Hepatocyte (in vitro differentiated cells): Measurements from ENCODE around the gene GSAP. TPM values are rescaled to one million over a fixed set of nuclear protein-coding genes. Genes with fewer than 3 reads are reported as not detected.

ENCODE experiments used
- DNase-seq: peaks from one replicate; pipeline ENCODE4 v3.0.0-alpha.2; 2016; ENCODE audit warnings: low spot score
- H2AFZ ChIP-seq: fragments of 200-600 bp; sonication (generic); 2 replicates; pipeline ENCODE4 v1.6.0; 2016; ENCODE audit warnings: antibody characterized with exemption, mild to moderate bottlenecking
- H3K27ac ChIP-seq: fragments of 200-600 bp; sonication (generic); 2 replicates; pipeline ENCODE4 v1.5.1; 2016; ENCODE audit warnings: mild to moderate bottlenecking
- H3K27me3 ChIP-seq: fragments of 200-600 bp; sonication (generic); 2 replicates; pipeline ENCODE4 v1.6.1; 2016
- H3K36me3 ChIP-seq: fragments of 200-600 bp; sonication (generic); replicated peaks from 2 replicates; pipeline ENCODE4 v1.5.1; 2016; ENCODE audit warnings: low read depth; ENCODE audit not compliant: insufficient read depth
- H3K4me1 ChIP-seq: fragments of 200-600 bp; sonication (generic); 2 replicates; pipeline ENCODE4 v1.5.1; 2016; ENCODE audit warnings: mild to moderate bottlenecking, moderate library complexity; ENCODE audit not compliant: insufficient read depth
- H3K4me2 ChIP-seq: fragments of 200-600 bp; sonication (generic); 2 replicates; pipeline ENCODE4 v1.6.0; 2016
- H3K4me3 ChIP-seq: fragments of 200-600 bp; sonication (generic); 2 replicates; pipeline ENCODE4 v1.5.1; 2016; ENCODE audit warnings: mild to moderate bottlenecking
- H3K79me2 ChIP-seq: fragments of 200-600 bp; sonication (generic); 2 replicates; pipeline ENCODE4 v1.6.0; 2017; ENCODE audit warnings: mild to moderate bottlenecking
- H3K9me2 ChIP-seq: fragments of 200-600 bp; sonication (generic); replicated peaks from 2 replicates; pipeline ENCODE4 v1.6.0; 2017; ENCODE audit warnings: mild to moderate bottlenecking; ENCODE audit not compliant: insufficient read depth
- H3K9me3 ChIP-seq: fragments of 200-600 bp; sonication (generic); 2 replicates; pipeline ENCODE4 v1.5.1; 2016; ENCODE audit warnings: low read depth, mild to moderate bottlenecking
- H4K20me1 ChIP-seq: fragments of 200-600 bp; sonication (generic); 2 replicates; pipeline ENCODE4 v1.6.0; 2016; ENCODE audit warnings: mild to moderate bottlenecking; ENCODE audit not compliant: insufficient read depth, poor library complexity, severe bottlenecking
- EZH2 ChIP-seq: fragments of 200-600 bp; sonication (generic); IDR thresholded peaks from 2 replicates; pipeline ENCODE4 v1.6.1; 2016; ENCODE audit warnings: antibody characterized with exemption, mild to moderate bottlenecking, borderline replicate concordance
- EZH2phosphoT487 ChIP-seq: fragments of 200-600 bp; sonication (generic); IDR thresholded peaks from one replicate; pipeline ENCODE4 v1.6.1; 2018; ENCODE audit warnings: antibody characterized with exemption, mild to moderate bottlenecking, low read depth, moderate library complexity; ENCODE audit not compliant: unreplicated experiment, severe bottlenecking
- WGBS: methylation state at CpG from one replicate; pipeline ENCODE4 v1.1.6; 2016; ENCODE audit warnings: low lambda C conversion rate; ENCODE audit errors: missing lambda C conversion rate; 5-methylcytosine and 5-hydroxymethylcytosine counted together
- polyA plus RNA-seq: library from polyadenylated mRNA; unstranded; fragments of >200 nt; fragmentation: Nextera tagmentation; extraction: Ambion mirVana; gene quantifications from 2 replicates; pipeline ENCODE4 v1.2.1, GENCODE V29; 2016
- total RNA-seq: library from RNA; depleted of rRNA; stranded (reverse); fragments of >200 nt; gene quantifications from 2 replicates; pipeline ENCODE4 v1.2.3, GENCODE V29; 2014
- TF ChIP-seq, protein P1 (sequence below): fragments of 200-600 bp; sonication (generic); IDR thresholded peaks from 2 replicates; pipeline ENCODE4 v1.5.1; 2016; ENCODE audit warnings: antibody characterized with exemption, mild to moderate bottlenecking; ENCODE audit not compliant: poor library complexity

GSAP gene
- total and polyA plus RNA-seq, 2 experiments from 2014 or later: 9.9 to 11.1 TPM

DNA sequence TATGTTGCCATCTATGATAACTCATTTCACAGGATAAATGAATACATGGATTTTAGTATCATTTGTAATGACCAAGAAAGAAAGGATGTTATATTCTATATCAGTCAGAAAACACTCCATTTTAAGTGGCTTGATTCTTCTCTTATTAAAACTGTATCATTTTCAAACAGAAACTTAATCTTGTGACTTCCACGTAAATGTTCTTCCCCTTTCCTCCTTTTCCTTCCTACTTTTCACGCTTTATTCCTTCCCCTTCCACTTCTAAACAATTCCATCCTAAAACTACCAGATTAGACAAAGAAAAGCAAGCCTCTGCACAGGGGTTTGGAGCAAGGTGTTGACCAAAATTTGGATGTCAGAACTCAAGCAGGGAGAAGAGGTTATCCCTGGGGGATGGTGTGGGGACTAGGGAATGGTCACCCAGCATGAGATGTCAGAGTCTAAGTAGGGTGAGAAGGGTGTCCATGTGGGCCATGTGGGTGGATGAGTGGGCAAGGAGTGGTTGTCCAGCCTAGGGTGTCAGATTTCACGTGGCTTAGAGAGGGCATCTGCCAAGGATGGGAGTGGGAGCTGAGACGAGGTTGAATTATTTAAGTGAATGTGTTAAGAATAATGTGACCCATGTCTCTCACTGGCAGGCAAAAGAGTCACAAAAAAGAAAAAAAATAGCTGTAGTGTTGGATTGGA is 5.0 kb upstream of the GSAP start:
- H3K79me2 ChIP-seq: no peaks in the 10 kb centered on the region
- no peaks in the 10 kb centered on the region for H3K36me3 ChIP-seq
- H3K9me2 ChIP-seq: no peaks in the 10 kb centered on the region
- no peak overlapping the region for H2AFZ ChIP-seq
- H4K20me1 ChIP-seq: no peaks in the 10 kb centered on the region
- no peaks in the 10 kb centered on the region for H3K9me3 ChIP-seq
- TF ChIP-seq EZH2phosphoT487 (no peak), EZH2 (no peak)
- TF ChIP-seq, protein P1, sequence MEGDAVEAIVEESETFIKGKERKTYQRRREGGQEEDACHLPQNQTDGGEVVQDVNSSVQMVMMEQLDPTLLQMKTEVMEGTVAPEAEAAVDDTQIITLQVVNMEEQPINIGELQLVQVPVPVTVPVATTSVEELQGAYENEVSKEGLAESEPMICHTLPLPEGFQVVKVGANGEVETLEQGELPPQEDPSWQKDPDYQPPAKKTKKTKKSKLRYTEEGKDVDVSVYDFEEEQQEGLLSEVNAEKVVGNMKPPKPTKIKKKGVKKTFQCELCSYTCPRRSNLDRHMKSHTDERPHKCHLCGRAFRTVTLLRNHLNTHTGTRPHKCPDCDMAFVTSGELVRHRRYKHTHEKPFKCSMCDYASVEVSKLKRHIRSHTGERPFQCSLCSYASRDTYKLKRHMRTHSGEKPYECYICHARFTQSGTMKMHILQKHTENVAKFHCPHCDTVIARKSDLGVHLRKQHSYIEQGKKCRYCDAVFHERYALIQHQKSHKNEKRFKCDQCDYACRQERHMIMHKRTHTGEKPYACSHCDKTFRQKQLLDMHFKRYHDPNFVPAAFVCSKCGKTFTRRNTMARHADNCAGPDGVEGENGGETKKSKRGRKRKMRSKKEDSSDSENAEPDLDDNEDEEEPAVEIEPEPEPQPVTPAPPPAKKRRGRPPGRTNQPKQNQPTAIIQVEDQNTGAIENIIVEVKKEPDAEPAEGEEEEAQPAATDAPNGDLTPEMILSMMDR: no peak
- no peak overlapping the region for H3K4me3 ChIP-seq
- H3K27ac ChIP-seq: no peak overlapping the region
- WGBS: 77% methylated on average over 4 of the region's 4 CpGs
- no peak overlapping the region for H3K4me2 ChIP-seq
- no peaks in the 10 kb centered on the region for H3K27me3 ChIP-seq
- DNase-seq: no peak
- H3K4me1 ChIP-seq: peaks cover 4% of the 10 kb centered on the region

GRCh38 chr7:77420438-77420837 is 4.3 kb upstream of the GSAP start:
- 94% methylated on average over 5 of the region's 5 CpGs for WGBS
- Histone ChIP-seq H3K27ac (no peak overlapping the region), H3K79me2 (no peaks in the 10 kb centered on the region), H3K4me1 (peaks cover 1% of the 10 kb centered on the region), H4K20me1 (no peaks in the 10 kb centered on the region), H3K9me2 (no peaks in the 10 kb centered on the region), H3K27me3 (no peaks in the 10 kb centered on the region), H3K36me3 (no peaks in the 10 kb centered on the region), H3K4me3 (no peak overlapping the region), H3K9me3 (no peaks in the 10 kb centered on the region), H2AFZ (no peak overlapping the region), H3K4me2 (no peak overlapping the region)
- no peak for DNase-seq
- TF ChIP-seq, protein P1: no peak
- TF ChIP-seq EZH2 (no peak), EZH2phosphoT487 (no peak)

DNA sequence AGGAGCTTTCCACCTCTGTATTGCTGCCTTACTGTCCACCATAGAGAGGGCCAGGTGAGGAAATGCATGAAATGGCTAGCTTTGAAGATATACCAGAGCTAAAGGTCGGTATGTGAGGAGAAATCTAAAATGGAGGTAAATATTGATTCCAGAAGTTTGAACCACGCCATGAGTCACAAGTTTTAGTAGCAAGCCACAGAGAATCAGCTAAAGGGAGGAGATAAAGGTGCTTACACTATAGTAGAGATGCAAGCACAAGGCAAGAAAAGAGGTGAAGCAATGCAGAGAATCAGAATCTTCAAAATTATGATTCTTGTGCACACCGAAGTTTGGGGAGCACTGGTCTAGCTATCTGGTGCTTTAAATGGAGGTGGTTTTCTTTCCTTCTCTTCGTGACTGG is 3.0 kb upstream of the GSAP start:
- no peaks in the 10 kb centered on the region for H4K20me1 ChIP-seq
- H2AFZ ChIP-seq: no peak overlapping the region
- H3K4me3 ChIP-seq: no peak overlapping the region
- H3K4me1 ChIP-seq: peaks cover 7% of the 10 kb centered on the region
- 81% methylated on average over 4 of the region's 4 CpGs for WGBS
- H3K27me3 ChIP-seq: peaks cover 8% of the 10 kb centered on the region
- TF ChIP-seq EZH2phosphoT487 (no peak), EZH2 (no peak)
- TF ChIP-seq, protein P1: no peak
- H3K27ac ChIP-seq: no peak overlapping the region
- no peaks in the 10 kb centered on the region for H3K9me3 ChIP-seq
- DNase-seq: no peak
- no peak overlapping the region for H3K4me2 ChIP-seq
- H3K36me3 ChIP-seq: no peaks in the 10 kb centered on the region
- no peaks in the 10 kb centered on the region for H3K9me2 ChIP-seq
- peaks cover 4% of the 10 kb centered on the region for H3K79me2 ChIP-seq

DNA sequence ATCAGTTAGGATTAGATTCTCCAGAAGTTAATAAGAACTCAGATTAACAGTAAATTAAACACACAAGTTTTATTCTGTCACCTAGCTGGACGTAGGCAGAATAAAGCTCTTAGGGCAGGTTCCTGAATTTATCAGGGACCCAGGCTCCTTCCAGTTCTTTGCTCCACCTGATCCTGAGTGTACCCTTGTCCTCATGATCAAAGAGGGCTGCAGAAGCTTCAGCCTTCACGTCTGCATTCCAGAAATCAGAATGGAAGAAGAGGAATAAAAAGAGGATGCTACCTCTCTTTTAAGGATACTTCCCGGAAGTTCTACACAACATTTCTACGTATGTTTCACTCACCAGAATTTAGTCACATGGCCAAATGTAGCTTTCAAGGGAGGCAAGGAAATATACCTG is 1.7 kb upstream of the GSAP start:
- H3K27ac ChIP-seq: no peak overlapping the region
- no peaks in the 10 kb centered on the region for H4K20me1 ChIP-seq
- peaks cover 7% of the 10 kb centered on the region for H3K4me1 ChIP-seq
- H3K9me3 ChIP-seq: no peaks in the 10 kb centered on the region
- no peaks in the 10 kb centered on the region for H3K9me2 ChIP-seq
- H3K36me3 ChIP-seq: no peaks in the 10 kb centered on the region
- peaks cover 10% of the 10 kb centered on the region for H3K79me2 ChIP-seq
- no peak for DNase-seq
- no peak overlapping the region for H3K4me3 ChIP-seq
- H2AFZ ChIP-seq: no peak overlapping the region
- WGBS: 93% methylated on average over 4 of the region's 4 CpGs
- TF ChIP-seq EZH2phosphoT487 (no peak), EZH2 (no peak)
- TF ChIP-seq, protein P1: no peak
- H3K27me3 ChIP-seq: peaks cover 10% of the 10 kb centered on the region
- H3K4me2 ChIP-seq: no peak overlapping the region
